ENCODE data around the gene HAT1.

GRCh38 chr2:172009823-172010222 lies 87.6 kb downstream of the HAT1 start:
- TF ChIP-seq, protein P1, sequence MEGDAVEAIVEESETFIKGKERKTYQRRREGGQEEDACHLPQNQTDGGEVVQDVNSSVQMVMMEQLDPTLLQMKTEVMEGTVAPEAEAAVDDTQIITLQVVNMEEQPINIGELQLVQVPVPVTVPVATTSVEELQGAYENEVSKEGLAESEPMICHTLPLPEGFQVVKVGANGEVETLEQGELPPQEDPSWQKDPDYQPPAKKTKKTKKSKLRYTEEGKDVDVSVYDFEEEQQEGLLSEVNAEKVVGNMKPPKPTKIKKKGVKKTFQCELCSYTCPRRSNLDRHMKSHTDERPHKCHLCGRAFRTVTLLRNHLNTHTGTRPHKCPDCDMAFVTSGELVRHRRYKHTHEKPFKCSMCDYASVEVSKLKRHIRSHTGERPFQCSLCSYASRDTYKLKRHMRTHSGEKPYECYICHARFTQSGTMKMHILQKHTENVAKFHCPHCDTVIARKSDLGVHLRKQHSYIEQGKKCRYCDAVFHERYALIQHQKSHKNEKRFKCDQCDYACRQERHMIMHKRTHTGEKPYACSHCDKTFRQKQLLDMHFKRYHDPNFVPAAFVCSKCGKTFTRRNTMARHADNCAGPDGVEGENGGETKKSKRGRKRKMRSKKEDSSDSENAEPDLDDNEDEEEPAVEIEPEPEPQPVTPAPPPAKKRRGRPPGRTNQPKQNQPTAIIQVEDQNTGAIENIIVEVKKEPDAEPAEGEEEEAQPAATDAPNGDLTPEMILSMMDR (IDR thresholded peaks at IDR 0.05), result no peak
- no peak for TF ChIP-seq POLR2A (IDR thresholded peaks at IDR 0.05)

Data from Peyer's patch (tissue), 4 donors.